NCI-H2196 treated with DMSO at 0.1 percent for 48 hours (cell line): ENCODE data around the gene RERE.
"Not testable (repeated sequence)": the region's sequence is repeated elsewhere in the genome, so short reads cannot be mapped to it uniquely, and the experiment has no call there.

Experiments used
- DNase-seq: peaks from one replicate; lab custom pipeline; 2025; ENCODE audit not compliant: unreplicated experiment; lab: John Stamatoyannopoulos, UW

Gene RERE

DNA sequence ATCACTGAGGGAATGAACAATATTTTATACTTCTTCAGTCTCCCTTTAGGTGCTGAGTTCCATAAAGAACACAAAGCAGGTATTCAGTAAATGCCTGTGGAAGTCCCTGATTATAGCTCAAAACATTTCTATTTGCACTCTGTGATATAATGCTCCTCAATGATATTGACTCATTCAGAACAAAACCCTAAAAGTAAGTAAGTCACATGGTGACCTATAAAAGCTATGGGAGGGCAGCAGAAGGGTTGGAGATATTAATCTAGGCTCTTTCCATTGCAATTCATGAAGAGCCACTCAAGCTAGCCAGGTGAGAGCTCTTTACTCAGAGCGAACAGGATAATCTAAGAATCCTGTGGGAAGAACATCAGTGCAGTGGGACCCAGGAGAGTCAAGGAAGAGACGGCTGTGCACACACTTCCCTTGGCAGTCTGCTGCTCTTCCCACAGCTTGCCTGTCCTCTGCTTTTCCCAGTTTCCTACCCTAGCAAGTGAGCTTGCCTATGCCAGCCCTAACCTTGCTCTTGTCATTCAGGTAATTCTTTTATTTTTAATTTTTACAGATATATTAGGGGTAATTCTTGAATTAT is 197.4 kb downstream of the RERE start:
- not testable (repeated sequence) for DNase-seq

DNA sequence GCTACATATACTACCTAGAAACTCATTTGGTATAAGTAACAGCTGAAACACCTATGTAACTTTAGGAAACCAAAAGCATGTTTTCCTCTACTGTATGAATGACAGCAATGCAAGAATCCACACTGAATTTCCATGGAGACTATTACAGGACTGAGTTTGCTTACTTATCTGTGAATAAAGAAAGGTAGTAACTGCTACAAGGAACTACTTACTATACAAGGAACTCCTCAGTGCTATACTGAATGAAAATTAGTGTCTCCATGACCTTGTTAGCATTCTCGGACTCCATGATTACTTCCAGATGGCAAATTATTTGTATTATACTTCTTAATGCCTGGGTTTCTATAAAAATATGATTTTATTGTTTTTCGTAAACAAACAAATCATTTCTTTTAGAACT is 198.0 kb downstream of the RERE start:
- not testable (repeated sequence) for DNase-seq

DNA sequence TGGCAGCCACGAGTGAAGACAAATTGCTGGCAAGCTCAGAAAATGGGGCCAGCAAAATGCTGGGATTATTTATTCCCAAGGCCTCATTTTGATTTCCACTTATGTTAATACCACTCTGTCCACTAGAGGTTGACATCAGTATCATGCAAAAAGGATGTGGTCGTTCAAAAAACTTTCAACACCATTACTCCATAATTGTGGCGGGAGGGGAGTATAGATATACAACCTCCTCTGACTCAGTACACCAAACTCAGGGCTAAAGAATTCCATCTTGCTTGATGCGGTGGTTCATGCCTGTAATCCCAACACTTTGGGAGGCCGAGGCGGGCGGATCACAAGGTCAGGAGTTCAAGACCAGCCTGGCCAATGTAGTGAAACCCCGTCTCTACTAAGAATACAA is 200.6 kb downstream of the RERE start:
- DNase-seq, result not testable (repeated sequence)

DNA sequence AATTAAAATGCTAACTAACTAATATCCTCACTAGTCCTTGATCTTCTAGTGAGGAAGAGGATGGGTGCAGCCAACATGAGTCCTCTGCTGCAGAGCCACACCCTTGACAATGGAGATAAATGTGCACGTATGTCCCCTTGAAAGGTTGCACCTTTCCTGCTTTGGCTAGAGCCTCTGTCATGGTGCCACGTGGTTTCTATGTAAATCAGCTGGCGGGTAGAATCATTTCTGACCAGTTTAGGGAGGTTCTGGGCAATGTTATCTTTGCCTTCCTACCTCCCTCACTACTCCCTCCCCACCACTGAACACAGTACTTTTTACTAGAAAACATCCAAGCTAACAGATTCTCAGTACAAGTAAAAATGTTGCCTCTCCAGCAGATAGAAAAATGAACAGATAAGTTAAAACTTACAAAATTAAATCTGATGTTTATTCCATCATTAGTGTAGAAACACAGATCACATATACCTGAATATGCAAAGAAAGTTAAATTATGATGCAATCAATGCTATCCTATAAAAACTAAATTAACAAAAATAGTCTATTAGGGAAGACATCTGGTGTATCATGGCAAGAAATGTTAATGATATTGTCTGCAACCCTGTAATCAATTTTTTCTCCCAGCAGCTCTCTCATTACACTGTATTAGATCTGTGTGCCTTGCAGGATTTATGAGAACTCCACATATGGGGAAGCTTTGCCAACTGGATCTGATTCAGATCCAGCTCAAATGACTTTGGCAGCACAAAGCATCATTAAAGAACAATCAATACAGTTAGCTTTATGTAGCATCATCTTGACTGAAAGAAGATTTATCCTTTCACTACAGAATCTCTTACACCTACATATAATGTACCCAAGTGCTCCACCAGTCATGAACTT is 205.6 kb downstream of the RERE start:
- DNase-seq, result not testable (repeated sequence)

DNA sequence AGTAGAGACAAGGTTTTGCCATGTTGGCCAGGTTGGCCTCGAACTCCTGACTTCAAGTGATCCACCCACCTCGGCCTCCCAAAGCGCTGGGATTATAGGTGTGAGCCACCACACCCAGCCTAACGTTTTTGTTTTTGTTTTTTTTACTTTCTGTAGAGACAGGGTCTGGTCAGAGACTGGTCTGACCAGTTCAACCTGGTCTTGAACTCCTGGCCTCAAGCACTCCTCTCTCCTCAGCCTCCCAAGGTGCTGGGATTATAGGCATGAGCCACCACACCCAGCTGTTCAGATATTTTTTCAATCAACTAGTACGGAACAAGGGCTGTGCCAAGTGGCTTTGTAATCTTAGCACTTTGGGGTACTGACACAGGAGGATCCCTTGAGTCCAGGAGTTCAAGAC is 209.5 kb downstream of the RERE start:
- DNase-seq, result no peak

DNA sequence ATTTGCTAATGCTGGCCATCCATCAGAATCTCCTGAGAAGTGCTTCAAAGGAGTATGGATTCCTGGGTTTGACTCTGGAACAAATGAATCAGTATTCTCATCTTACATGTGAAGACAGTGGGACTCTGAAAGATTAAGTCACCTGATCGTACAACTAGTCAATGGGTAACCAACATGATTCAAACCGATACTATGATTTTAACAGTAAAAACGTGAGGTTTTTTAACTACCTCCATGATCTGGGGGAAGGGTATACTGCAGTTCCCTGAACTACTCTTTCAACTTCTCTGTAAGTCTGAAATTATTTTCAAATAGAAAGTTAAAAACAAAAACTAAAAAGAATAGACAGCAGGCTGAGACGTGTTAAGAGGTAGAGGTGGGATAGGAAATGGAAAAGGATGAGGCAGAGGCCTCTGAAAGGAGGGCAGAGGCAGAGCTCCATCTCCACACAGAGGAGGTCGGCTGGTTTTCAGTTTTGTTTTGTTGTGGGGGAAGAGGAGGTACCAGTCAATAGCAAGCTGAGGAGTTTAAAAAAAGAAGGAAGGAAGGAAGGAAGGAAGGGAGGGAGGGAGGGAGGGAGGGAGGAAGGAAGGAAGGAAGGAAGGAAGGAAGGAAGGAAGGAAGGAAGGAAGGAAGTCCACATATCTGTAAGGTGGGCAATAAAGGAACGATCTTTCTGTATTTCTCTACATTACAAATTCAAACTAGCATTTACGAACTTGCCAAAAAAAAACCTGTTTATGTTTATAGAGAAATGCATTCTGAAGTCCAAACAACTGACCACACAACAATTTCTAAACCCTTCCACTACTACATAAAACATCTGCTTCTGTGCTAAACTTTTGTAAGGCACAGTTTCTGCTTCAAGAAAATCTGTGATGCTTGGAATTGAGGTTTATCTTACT is 213.1 kb downstream of the RERE start:
- DNase-seq, result no peak

DNA sequence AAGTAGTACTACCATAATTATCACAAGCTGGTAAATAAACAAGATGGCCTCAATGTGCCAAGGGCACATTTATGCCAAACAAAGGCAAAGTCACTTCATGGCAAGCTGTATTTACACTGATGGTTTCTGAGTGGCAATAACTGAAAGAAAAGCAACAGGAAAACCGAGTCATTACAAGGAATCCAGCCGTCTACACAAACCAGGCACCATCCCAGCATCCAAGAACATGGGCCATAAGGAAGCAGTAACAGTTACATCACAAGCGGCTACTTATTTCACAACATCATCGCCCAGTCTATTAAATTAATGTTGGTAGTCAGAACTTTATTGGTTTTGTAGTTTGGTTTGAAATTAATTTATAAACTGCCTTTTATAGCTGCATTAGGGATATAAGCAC is 214.2 kb downstream of the RERE start:
- peak; percentile 48 for DNase-seq

DNA sequence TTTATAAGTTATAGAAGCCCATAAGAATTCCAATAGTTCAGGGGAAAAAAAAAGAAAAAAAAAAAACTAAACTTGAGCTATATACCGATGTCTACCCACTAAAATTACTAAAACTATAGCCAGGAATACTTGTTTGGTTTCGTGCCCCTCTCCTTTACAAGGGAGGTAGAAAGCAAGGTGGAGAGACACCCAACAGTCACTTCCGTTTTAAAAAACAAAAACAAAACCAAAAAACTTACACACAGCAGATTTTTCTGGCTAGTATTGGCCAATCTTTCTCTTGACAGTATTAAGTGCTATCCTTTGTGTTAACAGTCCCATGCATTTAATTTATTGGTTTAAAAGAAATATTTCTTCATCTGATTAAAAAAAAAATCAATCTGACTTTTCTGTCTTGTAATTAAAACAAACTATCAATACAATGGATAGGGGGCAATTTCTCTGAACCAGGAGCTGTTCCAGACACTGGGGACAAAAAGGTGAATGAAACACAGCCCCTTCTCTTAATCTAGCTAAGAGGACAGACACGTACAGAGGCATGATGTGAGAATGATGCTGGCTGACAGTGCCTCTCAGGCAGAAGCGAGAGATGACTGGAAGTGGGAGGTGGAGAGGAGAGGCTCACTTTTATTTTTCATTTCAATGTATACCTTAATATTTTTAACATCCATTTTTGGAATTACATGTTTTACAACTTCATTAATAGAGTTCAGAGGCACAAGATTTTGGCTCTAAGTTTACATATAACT is 214.8 kb downstream of the RERE start:
- DNase-seq, result no peak

DNA sequence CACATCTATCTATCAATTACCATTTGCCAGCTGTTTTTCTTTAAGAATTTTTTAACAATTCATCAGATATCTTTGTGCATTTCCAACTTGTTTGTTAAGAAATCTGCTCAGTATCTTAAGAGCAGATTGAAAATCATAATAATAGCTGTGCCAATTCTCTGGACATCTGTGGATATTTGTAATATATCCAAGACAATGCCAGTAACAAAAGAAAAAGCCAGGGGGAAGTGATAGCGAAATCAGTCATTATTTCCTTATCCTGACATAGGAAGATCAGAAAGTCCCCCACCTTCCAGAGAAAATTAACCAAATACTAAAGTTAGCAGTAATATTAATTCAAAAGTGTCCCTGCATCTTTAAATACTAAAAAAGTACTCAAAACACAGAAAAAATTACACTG is 217.1 kb downstream of the RERE start:
- DNase-seq, result no peak

DNA sequence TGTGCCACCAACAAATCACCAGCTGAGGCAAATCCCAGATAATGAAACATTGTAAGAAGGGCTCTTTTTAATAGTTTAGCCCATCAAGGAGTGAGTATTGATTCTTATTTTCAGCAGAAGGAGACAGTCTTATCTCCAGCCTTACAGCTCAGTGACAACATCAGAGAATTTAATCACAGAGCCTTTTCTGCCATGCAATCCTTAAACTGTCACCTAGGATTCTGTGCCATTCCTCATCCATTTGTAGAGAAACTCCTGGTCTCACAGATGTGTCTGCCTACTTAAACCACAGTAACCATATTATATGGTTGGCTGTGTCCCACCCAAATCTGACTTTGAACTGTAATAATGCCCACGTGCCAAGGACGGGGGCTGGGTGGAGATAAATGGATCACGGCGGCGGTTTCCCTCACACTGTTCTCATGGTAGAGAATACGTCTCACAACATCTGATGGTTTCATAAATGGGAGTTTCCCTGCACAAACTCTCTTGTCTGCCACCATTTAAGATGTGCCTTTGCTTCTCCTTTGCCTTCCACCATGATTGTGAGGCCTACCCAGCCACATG is 217.7 kb downstream of the RERE start:
- no peak for DNase-seq

DNA sequence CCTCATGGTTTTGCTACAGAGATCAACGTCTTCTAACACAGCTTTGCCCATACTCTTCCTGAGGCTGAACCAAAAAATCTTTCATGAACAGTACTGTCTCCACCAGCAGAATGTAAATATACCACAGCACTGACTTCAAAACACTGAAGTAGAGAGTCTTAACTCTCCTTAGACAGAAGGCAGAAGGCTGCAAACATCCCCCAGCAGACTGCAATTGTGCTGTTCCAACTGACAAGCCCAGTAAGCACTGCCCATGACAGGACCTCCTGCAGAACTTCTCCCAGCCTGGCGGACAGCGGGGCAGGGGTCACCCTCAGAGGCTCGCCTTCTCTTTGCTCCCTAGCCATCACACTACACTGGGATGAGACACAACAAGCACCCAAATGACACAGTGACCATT is 218.7 kb downstream of the RERE start:
- no peak for DNase-seq

DNA sequence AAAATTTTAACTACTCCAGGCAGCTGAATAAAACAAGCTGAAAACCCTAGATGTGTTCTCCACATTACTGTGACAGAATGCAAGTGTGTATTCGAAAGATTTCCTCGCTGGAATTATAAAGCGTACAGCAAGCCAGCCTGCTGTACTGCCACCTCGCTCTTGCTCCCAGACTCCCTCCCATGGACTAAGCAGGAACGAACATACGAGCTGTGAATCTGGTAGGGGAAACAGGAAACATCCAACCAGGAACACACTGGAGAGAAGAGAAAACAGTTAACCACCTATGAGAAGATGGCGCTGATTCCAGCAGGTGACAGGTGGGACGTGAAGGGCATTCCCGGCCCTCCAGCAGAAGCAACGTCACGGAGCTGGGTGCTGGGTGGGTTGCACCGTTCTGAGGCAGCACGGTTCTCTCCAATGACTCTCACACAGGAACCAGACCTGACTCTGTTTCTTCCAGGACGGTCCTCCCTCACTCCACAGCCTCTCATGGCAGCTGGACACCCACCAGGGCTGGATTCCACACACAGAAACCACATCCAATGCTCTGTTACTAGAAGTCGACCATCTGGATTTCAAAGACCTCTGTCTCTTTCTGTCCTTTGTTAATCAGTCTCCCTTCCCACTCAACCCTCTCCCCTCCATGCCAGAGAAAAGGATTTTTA is 219.2 kb downstream of the RERE start:
- DNase-seq, result peak; percentile 57

DNA sequence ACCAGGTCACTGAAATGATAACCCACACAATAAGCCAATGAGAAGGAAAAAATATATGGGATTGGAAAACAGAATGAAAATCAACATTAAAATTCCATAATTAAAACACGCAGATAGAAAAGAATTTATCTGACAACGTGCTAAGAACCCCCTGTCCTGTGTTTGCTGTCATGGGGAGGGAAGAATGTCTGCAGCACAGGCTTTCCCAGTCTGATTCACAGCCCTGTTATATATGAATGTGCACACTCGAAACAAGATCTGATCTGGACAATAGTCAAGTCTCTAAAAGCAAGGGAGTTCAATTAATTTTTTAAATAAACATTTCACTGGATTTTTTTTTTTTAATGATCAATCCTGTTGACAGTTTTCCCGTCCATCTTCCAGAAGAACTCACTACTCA is 220.0 kb downstream of the RERE start:
- DNase-seq, result no peak

DNA sequence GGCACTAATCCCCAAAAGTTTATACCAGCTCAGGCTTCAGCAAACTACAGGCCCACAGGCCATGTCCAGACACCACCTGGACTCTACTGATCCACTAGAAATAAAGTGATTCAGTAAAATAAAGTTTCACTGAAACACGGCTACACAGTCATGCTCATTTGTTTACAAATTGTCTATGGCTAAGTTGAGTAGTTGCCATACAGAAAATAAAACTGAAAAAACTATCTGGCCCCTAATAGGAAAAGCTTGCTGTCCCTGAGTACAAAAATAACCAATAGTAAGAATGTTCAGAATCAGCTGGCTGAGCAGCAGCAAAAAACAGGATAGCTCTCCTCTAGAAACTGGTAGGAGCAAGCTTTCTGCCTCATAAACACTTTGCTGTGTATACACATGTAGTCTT is 221.5 kb downstream of the RERE start:
- no peak for DNase-seq

DNA sequence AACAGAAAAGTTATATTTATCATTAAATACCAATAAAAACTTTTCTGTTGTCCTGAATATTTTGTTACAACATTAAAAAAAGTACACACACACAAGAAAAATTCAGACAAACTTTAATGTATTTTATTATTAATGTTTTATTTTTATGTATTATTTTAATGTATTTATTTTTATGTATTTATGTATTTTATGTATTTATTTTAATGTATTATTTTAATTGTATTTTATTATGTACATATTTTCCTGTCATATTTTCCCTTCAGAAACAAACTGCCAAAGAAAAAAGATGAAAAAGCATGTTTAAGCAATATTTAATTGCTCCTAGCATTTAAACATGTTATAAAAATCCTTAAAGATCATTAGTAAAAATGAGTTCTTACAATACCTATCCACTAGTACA is 222.1 kb downstream of the RERE start:
- DNase-seq, result no peak

DNA sequence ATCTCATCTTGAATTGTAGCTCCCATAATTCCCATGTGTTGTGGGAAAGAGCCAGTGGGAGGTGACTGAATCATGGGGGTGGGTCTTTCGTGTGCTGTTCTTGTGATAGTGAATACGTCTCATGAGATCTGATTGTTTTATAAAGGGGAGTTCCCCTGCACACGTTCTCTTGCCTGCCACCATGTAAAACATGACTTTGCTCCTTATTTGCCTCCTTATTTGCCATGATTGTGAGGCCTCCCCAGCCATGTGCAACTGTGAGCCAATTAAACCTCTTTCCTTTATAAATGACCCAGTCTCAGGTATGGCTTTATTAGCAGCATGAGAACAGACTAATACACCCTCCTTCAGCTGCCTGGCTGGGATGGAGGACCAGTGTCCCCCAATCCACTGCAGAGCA is 224.1 kb downstream of the RERE start:
- not testable (repeated sequence) for DNase-seq

DNA sequence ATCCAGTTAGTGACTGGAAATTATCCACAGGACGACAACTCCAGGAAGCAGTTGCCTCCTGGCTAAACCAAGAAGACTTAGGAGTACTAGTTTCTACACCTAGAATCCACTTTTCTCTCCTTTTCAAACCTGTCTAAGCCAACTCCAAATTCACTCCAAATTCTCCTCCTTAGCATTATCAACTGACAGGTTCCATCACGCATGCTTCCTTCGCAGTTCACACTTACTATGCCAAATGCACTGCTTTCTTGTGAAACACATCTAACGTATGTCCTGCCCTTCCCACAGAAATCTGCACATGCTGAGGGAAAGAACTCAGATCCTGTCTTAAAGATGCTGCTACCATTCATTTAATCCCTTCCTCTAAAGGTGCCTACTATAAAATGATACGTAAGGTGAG is 225.9 kb downstream of the RERE start:
- no peak for DNase-seq

DNA sequence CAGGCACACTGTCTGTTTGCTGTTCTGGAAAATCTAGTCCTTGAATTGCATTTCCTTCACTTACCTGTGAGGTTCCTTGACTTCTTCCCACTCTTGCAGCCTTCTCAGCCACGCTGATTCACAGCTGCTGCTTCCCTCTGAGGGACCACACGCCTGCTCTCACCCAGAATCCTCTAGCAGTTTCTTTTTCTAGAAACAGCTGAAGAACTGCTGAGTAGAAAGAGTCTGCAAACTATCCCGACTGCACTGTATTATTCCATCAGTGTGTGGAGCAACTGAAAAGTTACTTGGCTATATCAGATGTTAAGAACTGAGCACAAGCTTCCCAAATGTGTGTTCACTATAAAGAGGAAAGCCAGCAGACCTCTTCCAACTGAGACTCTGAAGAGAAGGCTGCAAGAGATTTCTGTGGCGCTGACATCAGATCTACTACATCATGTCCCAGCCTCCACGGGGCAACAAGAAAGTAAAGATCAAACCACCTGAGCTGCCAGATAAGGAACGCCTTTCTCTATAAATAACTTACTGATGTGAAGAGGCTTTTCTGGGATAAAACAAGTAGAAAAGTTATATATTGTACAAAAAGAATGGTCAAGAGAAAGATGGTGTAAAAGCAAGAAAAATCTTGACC is 226.6 kb downstream of the RERE start:
- DNase-seq, result no peak

DNA sequence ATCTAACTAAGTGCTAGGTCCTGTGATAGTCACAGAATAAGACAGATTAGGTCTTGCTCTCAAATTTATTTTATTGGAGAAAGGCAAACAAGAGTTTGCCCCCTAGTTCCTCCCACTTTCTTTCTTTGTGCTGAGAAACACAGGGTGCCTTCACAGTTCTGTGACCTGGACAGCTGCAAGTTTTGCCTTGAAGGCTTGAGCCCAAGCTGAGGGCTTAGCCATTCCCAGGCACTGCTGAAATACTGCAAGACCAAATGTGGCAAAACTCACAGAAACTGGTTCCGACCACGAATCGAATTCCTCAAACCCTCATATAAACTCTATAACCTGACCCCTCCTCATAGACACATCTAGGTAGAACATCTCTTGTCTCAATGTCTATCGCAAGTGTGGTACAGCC is 227.9 kb downstream of the RERE start:
- DNase-seq, result no peak

DNA sequence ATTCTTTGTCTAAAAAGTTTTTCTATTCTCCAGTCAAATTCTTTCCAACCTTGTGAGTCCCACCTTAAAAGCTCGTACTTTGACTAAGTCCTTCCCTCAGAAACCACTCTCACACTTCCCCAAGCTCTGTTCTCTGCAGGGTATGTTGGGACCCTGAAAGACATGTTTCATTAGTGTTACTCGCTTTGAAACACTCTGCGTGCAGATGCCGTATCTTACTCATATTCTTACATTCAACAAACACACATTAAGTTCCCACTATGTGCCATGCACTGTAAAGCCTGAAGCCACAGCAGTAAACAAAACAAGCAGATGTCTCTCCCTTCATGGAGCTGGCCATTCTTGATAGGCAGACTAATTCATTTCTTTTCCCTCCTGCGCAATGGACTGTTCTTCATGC is 229.7 kb downstream of the RERE start:
- DNase-seq, result no peak
